ENCODE results near the gene WASF3.

Gene WASF3

GRCh38 chr13:26594363-26594762 lies 36.9 kb downstream of the WASF3 start:
- no peak for TF ChIP-seq FOXP2 (optimal IDR thresholded peaks at IDR 0.05; ENCODE audit: borderline replicate concordance, extremely low read depth, extremely low read length, insufficient read depth)
- TF ChIP-seq TAF1 (IDR thresholded peaks at IDR 0.05; ENCODE audit: borderline replicate concordance, insufficient read depth, low read length) = no peak
- TF ChIP-seq REST (IDR thresholded peaks at IDR 0.05; ENCODE audit: insufficient read depth in 1 of 2, low read depth in 2 of 2, low read length in 2 of 2) = no peak
- no peak for TF ChIP-seq SIN3A (IDR thresholded peaks at IDR 0.05; ENCODE audit: borderline replicate concordance, insufficient read depth, low read length)
- TF ChIP-seq POLR2AphosphoS5 (IDR thresholded peaks at IDR 0.05; ENCODE audit: low read depth, low read length) = no peak

GRCh38 chr13:26596458-26596857 lies 39.0 kb downstream of the WASF3 start:
- TF ChIP-seq POLR2AphosphoS5 (IDR thresholded peaks at IDR 0.05; ENCODE audit: low read depth, low read length) (no peak), REST (IDR thresholded peaks at IDR 0.05; ENCODE audit: insufficient read depth in 1 of 2, low read depth in 2 of 2, low read length in 2 of 2) (no peak), SIN3A (IDR thresholded peaks at IDR 0.05; ENCODE audit: borderline replicate concordance, insufficient read depth, low read length) (no peak), FOXP2 (optimal IDR thresholded peaks at IDR 0.05; ENCODE audit: borderline replicate concordance, extremely low read depth, extremely low read length, insufficient read depth) (no peak), TAF1 (IDR thresholded peaks at IDR 0.05; ENCODE audit: borderline replicate concordance, insufficient read depth, low read length) (no peak)

GRCh38 chr13:26599403-26599802 lies 41.9 kb downstream of the WASF3 start:
- TF ChIP-seq FOXP2 (optimal IDR thresholded peaks at IDR 0.05; ENCODE audit: borderline replicate concordance, extremely low read depth, extremely low read length, insufficient read depth) (no peak), REST (IDR thresholded peaks at IDR 0.05; ENCODE audit: insufficient read depth in 1 of 2, low read depth in 2 of 2, low read length in 2 of 2) (no peak), TAF1 (IDR thresholded peaks at IDR 0.05; ENCODE audit: borderline replicate concordance, insufficient read depth, low read length) (no peak), POLR2AphosphoS5 (IDR thresholded peaks at IDR 0.05; ENCODE audit: low read depth, low read length) (no peak), SIN3A (IDR thresholded peaks at IDR 0.05; ENCODE audit: borderline replicate concordance, insufficient read depth, low read length) (no peak)

GRCh38 chr13:26599860-26600259 lies 42.4 kb downstream of the WASF3 start:
- TF ChIP-seq REST (IDR thresholded peaks at IDR 0.05; ENCODE audit: insufficient read depth in 1 of 2, low read depth in 2 of 2, low read length in 2 of 2) (no peak), SIN3A (IDR thresholded peaks at IDR 0.05; ENCODE audit: borderline replicate concordance, insufficient read depth, low read length) (no peak), FOXP2 (optimal IDR thresholded peaks at IDR 0.05; ENCODE audit: borderline replicate concordance, extremely low read depth, extremely low read length, insufficient read depth) (no peak), TAF1 (IDR thresholded peaks at IDR 0.05; ENCODE audit: borderline replicate concordance, insufficient read depth, low read length) (no peak), POLR2AphosphoS5 (IDR thresholded peaks at IDR 0.05; ENCODE audit: low read depth, low read length) (no peak)

GRCh38 chr13:26600343-26600742 lies 42.9 kb downstream of the WASF3 start:
- TF ChIP-seq TAF1 (IDR thresholded peaks at IDR 0.05; ENCODE audit: borderline replicate concordance, insufficient read depth, low read length) = no peak
- no peak for TF ChIP-seq POLR2AphosphoS5 (IDR thresholded peaks at IDR 0.05; ENCODE audit: low read depth, low read length)
- no peak for TF ChIP-seq REST (IDR thresholded peaks at IDR 0.05; ENCODE audit: insufficient read depth in 1 of 2, low read depth in 2 of 2, low read length in 2 of 2)
- no peak for TF ChIP-seq FOXP2 (optimal IDR thresholded peaks at IDR 0.05; ENCODE audit: borderline replicate concordance, extremely low read depth, extremely low read length, insufficient read depth)
- no peak for TF ChIP-seq SIN3A (IDR thresholded peaks at IDR 0.05; ENCODE audit: borderline replicate concordance, insufficient read depth, low read length)
